HG02973 (cell line): ENCODE results near the gene C19orf81.

Experiments used
- ATAC-seq: cut with Tn5 transposase; IDR thresholded peaks from one replicate; pipeline ENCODE4 v1.9.1; 2021; ENCODE audit warnings: moderate library complexity; ENCODE audit not compliant: unreplicated experiment

C19orf81 gene

DNA sequence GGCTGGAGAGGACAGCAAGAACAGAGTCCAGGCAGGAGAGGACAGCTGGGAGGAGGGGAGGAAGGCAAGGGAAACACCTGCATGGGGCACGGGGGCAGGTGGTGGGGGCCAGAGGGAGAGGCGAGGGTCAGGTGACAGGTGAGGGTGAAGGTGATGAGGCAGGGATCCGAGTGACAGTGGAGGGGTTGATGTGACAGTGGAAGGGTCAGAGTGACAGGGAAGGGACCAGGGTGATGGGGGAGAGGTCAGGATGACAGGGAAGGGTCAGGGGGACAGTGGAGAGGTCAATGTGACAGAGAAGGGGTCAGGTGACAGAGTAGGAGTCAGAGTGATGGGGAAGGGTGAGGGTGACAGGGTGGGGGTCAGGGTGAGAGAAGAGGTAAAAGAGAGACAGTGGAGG lies 29.1 kb downstream of the C19orf81 start:
- ATAC-seq = no peak

DNA sequence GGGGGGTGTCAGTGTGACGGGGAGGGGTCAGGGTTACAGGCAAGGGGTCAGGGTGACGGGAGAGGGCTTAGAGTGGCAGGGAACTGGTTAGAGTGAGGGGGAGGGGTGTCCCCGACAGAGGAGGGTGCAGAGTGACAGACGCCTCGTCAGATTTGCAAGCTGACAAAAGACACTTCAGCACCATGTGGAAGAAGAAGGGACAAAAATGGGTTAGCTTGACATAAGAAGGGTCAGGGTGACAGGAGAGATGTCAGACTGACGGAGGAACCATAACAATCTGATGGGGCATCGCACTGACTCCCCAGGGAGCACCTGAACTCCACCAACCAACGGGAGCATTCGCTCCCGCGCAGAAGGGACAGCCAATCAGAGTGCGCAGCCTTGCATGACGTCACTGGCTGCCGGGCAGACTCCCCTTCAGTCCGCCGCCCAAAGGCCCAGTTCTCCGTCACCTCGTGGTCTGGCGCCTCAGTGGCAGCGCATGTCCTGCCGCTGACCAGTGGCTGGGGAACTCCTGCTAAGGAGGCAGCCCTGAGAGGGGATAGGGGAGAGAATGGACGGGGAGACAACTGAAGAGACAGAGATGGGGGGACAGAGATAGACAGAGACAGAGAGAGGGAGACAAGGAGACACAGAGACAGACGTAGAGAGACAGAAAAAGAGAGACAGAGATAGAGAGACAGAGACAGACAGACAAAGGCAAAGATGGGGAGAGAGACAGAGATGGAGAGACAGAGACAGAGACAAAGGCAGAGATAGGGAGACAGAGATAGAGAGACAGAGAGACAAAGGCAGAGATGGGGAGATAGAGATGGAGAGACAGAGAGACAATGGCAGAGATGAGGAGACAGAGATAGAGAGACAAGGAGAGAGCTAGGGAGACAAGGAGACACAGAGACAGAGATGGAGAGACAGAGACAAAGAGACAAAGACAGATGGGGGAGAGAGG lies 30.2 kb downstream of the C19orf81 start:
- no peak for ATAC-seq

DNA sequence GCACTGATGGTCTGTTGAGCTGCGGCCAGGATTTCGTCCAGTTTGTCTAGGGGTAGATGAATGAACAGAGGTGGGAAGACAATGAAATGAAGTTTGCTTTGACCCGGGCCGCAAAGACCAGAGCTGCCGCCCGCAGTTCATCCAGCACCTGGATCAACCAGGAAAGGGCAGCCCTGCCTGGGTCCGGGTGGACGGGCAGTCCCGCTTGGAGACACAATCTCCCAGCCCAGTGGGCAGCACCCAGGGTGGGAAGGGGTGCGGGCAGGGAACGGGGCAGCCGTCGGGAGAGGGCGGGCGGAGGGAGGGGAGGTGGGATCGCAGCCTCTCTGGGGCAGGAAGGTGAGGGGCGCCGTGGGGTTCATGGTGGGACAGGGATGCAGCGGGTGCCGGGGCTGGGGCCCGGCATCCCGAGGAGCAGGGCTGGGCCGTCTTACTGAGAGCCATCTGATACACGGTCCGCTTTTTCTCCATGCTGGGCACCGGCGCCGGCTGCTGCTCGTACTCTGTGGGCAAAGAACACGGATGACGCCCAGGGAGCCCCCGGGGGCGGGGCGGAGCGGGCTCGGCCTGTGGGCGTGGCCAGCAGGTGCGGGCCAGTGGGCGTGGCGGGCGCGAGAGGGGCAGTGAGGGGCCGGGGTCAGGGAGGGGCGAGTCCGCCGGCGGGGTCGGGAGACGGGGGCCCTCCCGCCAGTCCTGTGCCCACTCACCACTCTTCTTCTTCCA lies 37.2 kb downstream of the C19orf81 start:
- no peak for ATAC-seq

DNA sequence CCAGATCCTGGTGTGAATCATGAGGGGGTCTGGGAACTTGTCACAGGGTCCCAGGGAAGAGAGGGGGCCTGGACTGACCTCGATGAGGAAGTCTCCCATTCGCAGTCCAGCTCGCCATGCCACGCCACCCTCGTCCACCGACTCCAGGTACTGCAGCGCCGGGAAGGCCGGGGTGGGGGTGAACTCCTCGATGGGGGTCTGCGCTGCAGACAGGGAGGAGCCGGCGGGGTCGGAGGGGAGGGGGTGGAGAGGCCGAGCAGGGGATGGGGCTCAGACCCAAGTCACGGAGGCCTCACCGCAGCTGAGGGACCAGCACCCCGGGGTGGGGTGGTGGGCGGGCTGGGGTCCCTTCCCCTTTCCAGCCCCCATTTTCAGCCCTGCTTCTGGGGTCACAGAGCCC lies 39.5 kb downstream of the C19orf81 start:
- ATAC-seq = no peak

DNA sequence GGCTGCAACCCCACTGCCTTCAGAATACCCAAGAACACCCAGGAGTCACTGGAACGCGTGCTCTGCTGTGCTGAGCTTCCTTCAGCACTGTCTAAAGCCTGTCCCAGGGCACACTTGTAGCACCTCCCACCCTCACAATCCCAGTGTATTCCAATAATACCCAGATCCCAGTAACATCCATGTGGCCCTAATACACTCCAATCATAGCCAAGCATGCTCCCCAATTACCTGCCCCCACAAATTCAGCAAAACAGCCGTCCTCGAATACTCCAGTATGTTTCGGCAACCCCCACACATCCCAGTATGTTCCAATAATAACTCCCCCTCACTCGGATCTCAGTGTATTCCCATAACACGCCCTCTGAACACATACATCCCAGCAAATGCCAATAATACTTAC lies 41.2 kb downstream of the C19orf81 start:
- ATAC-seq = no peak

DNA sequence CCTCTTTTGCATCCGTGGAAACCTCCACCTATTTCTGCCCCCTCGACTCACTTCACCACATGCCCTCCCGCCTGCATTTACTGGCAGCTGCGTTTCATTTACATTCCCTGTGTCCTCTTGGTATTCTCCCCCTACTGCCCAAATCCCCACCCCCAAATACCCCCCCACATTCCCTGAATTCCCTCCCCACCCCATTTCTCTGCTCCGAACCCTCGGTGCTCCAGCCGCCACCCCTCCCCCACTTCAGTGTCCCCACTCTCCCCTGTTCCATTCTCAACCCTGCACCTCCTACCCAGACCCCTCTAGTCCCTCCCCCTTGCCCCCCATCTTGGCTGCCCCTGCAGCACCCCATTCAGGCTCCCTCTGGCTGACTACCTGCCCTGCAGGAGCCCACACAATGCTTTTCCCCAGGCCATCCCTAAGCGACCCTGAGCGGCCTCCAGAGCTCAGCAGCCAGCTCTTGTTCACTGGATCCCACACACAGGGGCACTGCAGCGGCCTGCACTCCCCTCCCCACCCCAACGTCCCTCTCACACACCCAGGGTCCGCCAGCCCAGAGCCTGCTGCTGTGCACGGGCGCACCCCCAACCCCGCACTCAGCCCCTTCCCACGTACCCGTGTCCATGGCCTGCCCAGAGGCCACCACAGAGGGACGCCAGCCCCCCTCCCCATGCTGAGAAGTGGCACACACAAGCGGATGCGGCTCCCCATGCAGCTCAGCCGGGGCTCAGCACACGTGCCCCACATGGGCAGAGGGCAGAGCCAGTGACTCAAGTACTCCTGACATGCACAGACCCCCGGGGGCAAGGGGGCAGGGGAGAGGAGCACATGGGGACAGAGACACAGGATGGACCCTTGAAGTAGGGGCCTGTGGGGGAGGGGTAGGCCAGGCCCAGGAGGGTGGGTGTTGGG lies 44.1 kb downstream of the C19orf81 start:
- ATAC-seq = no peak

DNA sequence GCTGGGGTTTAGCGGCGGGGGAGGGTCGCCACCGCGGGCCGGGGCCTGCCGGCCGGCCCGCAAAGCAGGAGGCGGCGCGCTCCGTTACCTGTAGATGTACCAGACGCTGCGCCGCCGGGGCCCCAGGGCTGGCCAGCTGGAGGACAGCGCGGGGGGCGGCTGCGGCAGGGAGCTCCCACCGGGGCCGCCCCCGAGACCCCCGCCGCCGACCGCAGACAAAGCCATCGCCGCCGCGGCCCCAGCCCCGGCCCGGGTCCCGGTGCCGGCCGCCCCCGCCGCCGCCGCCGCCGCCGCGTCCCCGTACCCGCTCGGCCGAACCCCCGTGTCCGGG lies 45.5 kb downstream of the C19orf81 start:
- ATAC-seq = no peak

- no peak for ATAC-seq
These were observed 46.2 kb downstream of the C19orf81 start for GRCh38 chr19:50695251-50696093.

- no peak for ATAC-seq
These were observed 46.8 kb downstream of the C19orf81 start for GRCh38 chr19:50696094-50696483.

- no peak for ATAC-seq
These were observed 48.3 kb downstream of the C19orf81 start for GRCh38 chr19:50697414-50698124.

GRCh38 chr19:50701367-50701985 lies 52.2 kb downstream of the C19orf81 start:
- no peak for ATAC-seq

- ATAC-seq = no peak
These were observed 53.1 kb downstream of the C19orf81 start for GRCh38 chr19:50702158-50702870.

- ATAC-seq = no peak
These were observed 53.9 kb downstream of the C19orf81 start for GRCh38 chr19:50702871-50703829.

DNA sequence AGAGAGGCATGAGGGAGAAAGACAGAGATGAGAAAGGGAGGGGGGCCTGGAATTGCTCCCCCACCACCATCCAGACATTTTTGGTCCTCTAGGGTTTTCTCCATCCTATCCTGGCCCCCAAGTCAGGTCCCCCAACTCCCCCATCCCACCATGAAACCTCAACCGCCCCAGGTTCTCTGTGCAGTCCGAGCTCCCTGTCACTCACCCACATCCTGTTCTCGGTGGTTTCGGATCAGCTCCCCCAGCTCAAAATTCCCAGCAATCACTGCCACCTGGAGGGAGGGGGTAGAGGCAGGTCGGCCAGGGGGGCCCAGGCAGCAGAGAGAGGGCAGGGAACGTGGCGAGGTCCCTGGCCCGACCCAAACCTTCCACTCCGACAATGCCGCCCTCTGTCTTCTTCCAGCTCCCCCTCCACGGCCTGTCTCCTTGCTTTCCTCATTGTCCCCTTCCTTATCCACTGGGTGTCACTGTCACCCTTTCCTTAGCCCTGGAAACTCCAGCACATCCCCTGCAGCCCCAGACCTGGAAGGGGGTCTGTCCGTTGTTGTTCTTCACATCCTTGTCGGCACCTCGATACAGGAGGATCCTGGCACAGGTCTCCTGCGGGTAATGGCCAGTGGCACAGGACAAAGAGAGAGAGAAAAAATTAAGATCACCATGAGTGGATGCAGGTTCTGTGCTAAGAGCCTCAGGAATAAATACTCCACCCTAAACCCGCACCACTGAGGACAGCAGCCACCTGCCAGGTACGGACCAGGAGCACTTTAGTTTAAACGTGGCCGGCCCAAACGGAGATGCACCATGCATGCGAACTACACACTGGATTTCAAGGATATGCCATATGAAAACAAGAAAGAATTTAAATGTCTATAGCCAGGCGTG lies 54.9 kb downstream of the C19orf81 start:
- ATAC-seq = no peak

GRCh38 chr19:50705422-50706019 lies 56.3 kb downstream of the C19orf81 start:
- ATAC-seq = no peak

DNA sequence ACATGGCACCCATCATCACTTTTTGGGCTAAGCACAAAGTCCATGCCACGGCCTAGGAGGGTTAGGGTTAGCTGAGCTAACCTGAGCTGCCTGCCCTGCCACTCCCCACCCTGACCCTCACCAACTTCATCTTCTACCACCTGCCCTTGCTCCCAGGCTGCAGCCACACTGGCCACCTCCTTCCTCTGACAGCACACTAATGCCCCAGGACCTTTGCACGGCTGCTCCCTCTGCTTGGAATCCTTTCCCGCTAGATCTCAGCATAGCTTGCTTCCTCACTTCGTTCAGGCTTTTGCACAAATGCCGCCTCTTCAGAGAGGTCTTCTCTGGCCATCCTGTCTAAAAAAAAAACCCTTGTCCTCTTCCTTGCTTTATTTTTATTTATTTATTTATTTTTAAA lies 57.1 kb downstream of the C19orf81 start:
- ATAC-seq = no peak
